HG03139 (cell line): ENCODE data around the gene RIPOR1.
"Not testable (repeated sequence)": the region's sequence is repeated elsewhere in the genome, so short reads cannot be mapped to it uniquely, and the experiment has no call there.

ENCODE experiments used
- ATAC-seq: cut with Tn5 transposase; IDR thresholded peaks from one replicate; pipeline ENCODE4 v1.9.1; 2021; ENCODE audit not compliant: unreplicated experiment

The RIPOR1 gene, protein sequence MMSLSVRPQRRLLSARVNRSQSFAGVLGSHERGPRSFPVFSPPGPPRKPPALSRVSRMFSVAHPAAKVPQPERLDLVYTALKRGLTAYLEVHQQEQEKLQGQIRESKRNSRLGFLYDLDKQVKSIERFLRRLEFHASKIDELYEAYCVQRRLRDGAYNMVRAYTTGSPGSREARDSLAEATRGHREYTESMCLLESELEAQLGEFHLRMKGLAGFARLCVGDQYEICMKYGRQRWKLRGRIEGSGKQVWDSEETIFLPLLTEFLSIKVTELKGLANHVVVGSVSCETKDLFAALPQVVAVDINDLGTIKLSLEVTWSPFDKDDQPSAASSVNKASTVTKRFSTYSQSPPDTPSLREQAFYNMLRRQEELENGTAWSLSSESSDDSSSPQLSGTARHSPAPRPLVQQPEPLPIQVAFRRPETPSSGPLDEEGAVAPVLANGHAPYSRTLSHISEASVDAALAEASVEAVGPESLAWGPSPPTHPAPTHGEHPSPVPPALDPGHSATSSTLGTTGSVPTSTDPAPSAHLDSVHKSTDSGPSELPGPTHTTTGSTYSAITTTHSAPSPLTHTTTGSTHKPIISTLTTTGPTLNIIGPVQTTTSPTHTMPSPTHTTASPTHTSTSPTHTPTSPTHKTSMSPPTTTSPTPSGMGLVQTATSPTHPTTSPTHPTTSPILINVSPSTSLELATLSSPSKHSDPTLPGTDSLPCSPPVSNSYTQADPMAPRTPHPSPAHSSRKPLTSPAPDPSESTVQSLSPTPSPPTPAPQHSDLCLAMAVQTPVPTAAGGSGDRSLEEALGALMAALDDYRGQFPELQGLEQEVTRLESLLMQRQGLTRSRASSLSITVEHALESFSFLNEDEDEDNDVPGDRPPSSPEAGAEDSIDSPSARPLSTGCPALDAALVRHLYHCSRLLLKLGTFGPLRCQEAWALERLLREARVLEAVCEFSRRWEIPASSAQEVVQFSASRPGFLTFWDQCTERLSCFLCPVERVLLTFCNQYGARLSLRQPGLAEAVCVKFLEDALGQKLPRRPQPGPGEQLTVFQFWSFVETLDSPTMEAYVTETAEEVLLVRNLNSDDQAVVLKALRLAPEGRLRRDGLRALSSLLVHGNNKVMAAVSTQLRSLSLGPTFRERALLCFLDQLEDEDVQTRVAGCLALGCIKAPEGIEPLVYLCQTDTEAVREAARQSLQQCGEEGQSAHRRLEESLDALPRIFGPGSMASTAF

GRCh38 chr16:67528222-67528869 is at the start of gene RIPOR1:
Gene RIPOR1 (plus strand): TSS chr16:67528829. CDS start chr16:67538447, 9,618 bp downstream.
- ATAC-seq, result no peak

DNA sequence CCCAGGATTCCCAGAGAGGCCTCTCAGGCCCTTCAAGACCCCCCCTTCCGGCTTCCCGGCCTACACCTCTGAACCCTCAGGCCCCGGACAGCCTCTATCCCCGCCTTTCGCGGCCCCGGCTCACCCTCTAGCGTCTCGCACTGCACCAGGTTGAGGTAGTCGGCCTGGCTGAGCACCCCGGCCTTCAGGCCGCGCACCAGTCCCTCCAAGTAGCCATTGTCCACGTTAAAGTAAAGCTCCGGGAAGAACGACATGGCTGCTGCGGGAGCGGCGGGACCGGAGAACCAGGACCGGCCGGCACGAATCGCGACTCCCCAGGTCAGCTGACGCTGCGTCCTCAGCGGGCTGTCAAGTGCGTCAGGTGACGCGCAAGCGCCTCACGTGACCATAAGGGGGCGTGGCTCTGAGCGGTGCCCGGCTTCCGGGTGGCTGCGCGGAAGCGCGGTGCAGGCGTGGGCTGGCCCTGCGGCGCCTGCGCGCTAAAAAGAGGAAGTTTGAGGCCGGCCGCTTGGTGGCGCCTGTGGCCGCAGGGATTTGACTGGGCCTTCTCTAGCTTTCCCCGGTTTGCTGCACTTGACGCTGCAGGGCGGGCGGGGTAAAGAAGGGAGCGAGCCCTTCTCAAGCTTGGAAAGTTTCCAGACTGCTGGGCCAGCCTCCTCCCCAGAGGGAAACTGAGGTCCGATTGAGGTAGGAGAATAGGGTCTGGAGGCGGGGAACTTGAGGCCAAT is 47.6 kb upstream of the RIPOR1 start, which contains the start of gene ATP6V0D1:
Gene ATP6V0D1 (minus strand): TSS at position 325 of the 728 bp plus-strand sequence. CDS start 71 bp downstream, at position 254.
- peak; percentile 80 for ATAC-seq

DNA sequence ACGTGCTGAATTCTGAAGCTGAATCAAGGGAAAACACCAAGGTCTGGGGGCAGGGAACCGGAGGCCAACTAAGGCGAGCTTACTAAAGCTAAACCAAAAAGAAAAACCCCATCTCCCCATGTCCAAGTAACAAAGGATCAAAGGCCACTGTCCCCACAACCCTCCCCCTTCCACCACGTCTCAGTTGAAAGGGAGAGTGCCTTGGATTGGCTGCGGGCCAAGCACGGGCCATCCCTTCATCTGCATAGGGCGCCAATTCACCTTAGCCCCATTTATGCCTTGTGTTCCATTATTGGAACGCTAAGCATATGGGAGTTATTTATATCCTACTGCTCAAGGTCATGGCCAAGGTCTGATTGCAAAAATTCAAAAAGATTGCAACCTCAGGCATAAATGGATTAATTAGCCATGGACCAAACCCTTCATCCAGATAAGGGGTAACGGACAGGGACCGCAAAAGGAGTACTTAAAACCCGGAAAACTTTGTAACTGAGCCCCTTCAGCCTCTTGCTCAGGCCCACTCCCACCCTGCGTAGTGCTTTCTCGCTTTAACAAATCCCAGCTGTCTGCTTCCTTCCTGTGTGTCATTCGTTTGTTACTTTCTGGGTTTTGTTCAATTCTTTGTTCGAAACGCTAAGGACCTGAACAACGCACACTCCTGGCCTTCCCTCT is 46.9 kb upstream of the RIPOR1 start:
- peak; percentile 2 for ATAC-seq

GRCh38 chr16:67482233-67482924 is 46.2 kb upstream of the RIPOR1 start:
- no peak for ATAC-seq

GRCh38 chr16:67483150-67483549 is 45.5 kb upstream of the RIPOR1 start, which contains the start of gene AGRP:
Gene AGRP (minus strand): TSS chr16:67483547. CDS start chr16:67483398, 149 bp downstream.
- no peak for ATAC-seq

DNA sequence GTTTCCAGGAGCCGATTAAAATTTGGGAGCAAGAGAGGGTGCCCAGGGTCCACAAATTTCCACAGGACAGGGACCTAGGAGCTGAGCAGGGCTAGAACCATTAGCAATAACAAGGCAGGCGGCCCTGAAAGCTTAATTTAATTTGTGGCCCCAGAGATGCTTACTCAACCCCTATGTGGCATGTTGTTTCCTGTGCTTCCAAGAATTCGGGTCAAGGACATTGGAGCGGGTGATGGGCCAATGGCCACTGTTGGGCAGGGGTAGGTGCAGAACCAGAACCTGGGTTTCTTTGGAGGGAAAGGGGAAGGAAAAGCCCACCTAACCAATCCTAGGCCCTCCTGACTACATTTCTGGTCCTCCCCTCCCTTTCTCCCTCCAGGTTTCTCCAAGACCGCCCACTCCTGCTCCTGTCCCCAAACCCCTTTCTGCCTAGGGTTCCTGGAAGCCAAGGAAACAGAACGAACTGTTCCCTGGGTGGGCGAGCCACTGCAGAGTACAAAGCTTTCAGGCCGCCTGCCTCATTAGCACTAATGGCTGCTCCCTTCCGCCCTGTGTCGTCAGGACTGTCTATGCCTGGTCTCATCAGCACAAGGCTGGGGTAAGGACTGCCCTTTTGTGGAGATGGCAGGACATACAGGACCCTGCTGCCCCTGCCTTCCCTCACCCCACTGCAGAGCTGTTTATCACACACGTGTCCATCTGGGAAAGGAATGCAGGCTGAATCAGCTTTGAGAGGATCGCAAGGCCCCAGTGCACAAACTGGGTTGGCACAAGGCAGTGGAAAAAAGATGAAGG is 44.7 kb upstream of the RIPOR1 start:
- ATAC-seq, result no peak

DNA sequence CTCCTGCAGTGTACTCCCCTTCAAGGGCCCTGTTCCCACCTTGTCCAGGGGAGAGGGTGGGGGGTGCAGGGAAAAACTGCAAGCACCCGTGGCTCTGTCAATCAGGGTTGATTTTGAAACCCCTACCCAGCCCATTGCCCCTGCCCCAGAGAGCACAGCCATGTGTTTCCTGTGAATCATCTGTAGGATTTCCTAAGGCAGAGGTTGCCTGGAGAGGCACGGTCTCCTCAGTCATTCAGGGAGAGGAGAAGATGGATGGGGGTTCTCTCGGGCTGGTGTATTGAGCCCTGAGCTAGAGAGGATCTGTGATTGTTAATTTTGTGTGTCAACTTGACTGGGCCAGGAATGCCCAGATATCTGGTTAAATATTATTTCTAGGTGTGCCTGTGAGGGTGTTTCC is 41.8 kb upstream of the RIPOR1 start:
- ATAC-seq, result no peak

GRCh38 chr16:67487561-67487960 is 41.1 kb upstream of the RIPOR1 start:
- not testable (repeated sequence) for ATAC-seq

- no peak for ATAC-seq
Measured at GRCh38 chr16:67489401-67490083, 39.1 kb upstream of the RIPOR1 start.

- no peak for ATAC-seq
Measured at GRCh38 chr16:67490335-67491096, 38.1 kb upstream of the RIPOR1 start.

DNA sequence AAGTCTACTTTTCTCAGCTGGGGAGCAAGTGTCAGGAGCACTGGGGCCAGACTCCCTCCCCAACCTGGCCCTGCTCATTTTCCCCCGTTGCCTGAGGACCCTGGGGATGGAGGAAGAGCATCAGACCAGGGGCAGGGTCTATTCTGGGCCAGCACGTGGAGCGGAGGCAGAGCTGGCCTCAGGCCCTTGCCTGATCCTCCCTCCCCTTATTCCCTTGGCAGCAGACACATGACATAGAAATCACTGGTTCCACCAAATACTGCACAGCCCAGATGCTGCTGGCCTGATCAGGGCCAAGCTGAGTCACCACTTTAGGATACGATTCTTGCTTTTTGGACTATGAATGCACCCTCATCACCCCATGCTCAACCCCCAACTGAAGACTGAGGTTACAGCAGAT is 29.5 kb upstream of the RIPOR1 start:
- no peak for ATAC-seq

- ATAC-seq, result no peak
Measured at GRCh38 chr16:67504031-67505021, 24.3 kb upstream of the RIPOR1 start.

DNA sequence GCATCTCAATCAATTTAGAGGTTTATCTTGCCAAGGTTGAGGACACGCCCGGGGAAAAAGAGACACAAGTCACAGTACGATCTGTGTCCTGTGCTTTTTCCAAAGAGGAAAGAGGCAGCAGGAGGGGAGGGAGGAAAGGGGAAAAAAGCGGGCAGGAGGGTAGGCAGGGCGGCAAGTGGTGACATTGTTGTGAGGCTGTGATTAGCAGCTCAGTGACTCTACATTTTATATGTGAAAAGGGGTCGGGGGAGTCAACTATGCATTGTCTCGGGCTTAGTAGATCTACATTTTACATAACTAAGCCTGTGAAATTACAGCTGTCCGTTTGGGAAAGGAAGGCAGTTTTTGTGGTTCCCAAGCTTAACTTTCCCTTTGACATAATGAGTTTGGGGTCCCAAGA is 22.2 kb upstream of the RIPOR1 start:
- ATAC-seq, result no peak

DNA sequence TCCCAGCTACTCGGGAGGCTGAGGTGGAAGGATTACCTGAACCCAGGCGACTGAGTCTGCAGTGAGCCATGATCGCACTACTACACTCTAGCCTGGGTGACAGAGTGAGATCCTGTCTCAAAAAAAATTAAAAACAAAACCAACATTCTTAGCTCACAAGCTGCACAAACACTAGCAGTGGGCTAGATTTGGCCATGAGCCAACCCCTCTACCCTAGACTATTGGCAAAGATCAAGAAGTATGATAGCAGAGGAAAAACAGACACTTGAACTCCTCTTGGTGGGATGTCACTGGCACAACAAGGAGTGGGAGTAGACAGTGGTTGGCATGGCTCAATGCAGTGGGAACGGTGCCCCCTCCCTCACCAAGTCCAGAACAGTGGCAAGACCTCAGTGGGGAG is 19.6 kb upstream of the RIPOR1 start:
- ATAC-seq, result no peak

GRCh38 chr16:67513892-67514291 is 14.7 kb upstream of the RIPOR1 start:
- ATAC-seq, result not testable (repeated sequence)
